ENCODE measurements around the gene CASTOR2.
A peak's percentile ranks its signal among the peaks of the same experiment; 100 is the strongest.
"Not testable (repeated sequence)": the region's sequence is repeated elsewhere in the genome, so short reads cannot be mapped to it uniquely, and the experiment has no call there.

CASTOR2 gene

GRCh38 chr7:75055830-75056772, 91.6 kb downstream of the CASTOR2 start:
- peaks cover 73% of the 10 kb centered on the region for H3K36me3 Mint-ChIP-seq
- no peak overlapping the region for H3K4me3 Mint-ChIP-seq
- no peak overlapping the region for H3K27ac Mint-ChIP-seq
- H3K9me3 Mint-ChIP-seq: no peaks in the 10 kb centered on the region
- no peaks in the 10 kb centered on the region for H3K27me3 Mint-ChIP-seq
- H3K4me1 Mint-ChIP-seq: no peaks in the 10 kb centered on the region
- no peak for ATAC-seq

- Mint-ChIP-seq H3K36me3 (peaks cover 74% of the 10 kb centered on the region), H3K4me1 (no peaks in the 10 kb centered on the region), H3K9me3 (no peaks in the 10 kb centered on the region), H3K27me3 (no peaks in the 10 kb centered on the region), H3K27ac (no peak overlapping the region), H3K4me3 (no peak overlapping the region)
- no peak for ATAC-seq
Observed at GRCh38 chr7:75058406-75058805, 93.9 kb downstream of the CASTOR2 start.

- H3K4me1 Mint-ChIP-seq: peaks cover 5% of the 10 kb centered on the region
- no peaks in the 10 kb centered on the region for H3K9me3 Mint-ChIP-seq
- no peak overlapping the region for H3K27ac Mint-ChIP-seq
- H3K27me3 Mint-ChIP-seq: no peaks in the 10 kb centered on the region
- H3K4me3 Mint-ChIP-seq: no peak overlapping the region
- ATAC-seq: no peak
- peaks cover 80% of the 10 kb centered on the region for H3K36me3 Mint-ChIP-seq
Observed at GRCh38 chr7:75064291-75064690, 99.8 kb downstream of the CASTOR2 start.

- H3K4me3 Mint-ChIP-seq: no peak overlapping the region
- H3K36me3 Mint-ChIP-seq: peaks cover 84% of the 10 kb centered on the region
- peaks cover 5% of the 10 kb centered on the region for H3K4me1 Mint-ChIP-seq
- ATAC-seq: no peak
- H3K27me3 Mint-ChIP-seq: no peaks in the 10 kb centered on the region
- H3K27ac Mint-ChIP-seq: no peak overlapping the region
- no peaks in the 10 kb centered on the region for H3K9me3 Mint-ChIP-seq
Observed at GRCh38 chr7:75064801-75065200, 100.3 kb downstream of the CASTOR2 start.

- H3K4me1 Mint-ChIP-seq: peaks cover 5% of the 10 kb centered on the region
- H3K27me3 Mint-ChIP-seq: no peaks in the 10 kb centered on the region
- no peak for ATAC-seq
- H3K4me3 Mint-ChIP-seq: no peak overlapping the region
- peaks cover 74% of the 10 kb centered on the region for H3K36me3 Mint-ChIP-seq
- no peaks in the 10 kb centered on the region for H3K9me3 Mint-ChIP-seq
- H3K27ac Mint-ChIP-seq: no peak overlapping the region
Observed at GRCh38 chr7:75066521-75066920, 102.0 kb downstream of the CASTOR2 start.

GRCh38 chr7:75072981-75073283, 108.4 kb downstream of the CASTOR2 start:
- H3K27ac Mint-ChIP-seq: peak overlapping the region; percentile 97
- no peak for ATAC-seq
- no peaks in the 10 kb centered on the region for H3K9me3 Mint-ChIP-seq
- peak overlapping the region; percentile 97 for H3K4me3 Mint-ChIP-seq
- no peaks in the 10 kb centered on the region for H3K27me3 Mint-ChIP-seq
- H3K4me1 Mint-ChIP-seq: peaks cover 6% of the 10 kb centered on the region
- H3K36me3 Mint-ChIP-seq: peaks cover 23% of the 10 kb centered on the region

- H3K9me3 Mint-ChIP-seq, ATAC-seq, H3K4me1 Mint-ChIP-seq, H3K27me3 Mint-ChIP-seq: not testable (repeated sequence)
- H3K36me3 Mint-ChIP-seq: peaks cover 11% of the 10 kb centered on the region
- peak overlapping the region; percentile 97 for H3K27ac Mint-ChIP-seq
- peak overlapping the region; percentile 97 for H3K4me3 Mint-ChIP-seq
Observed at GRCh38 chr7:75074262-75074641, 109.7 kb downstream of the CASTOR2 start.

Measured in stimulated activated memory B cell treated with anti-CD40 and anti-IgM and Interleukin-4, amounts not matched to agents 10 μg/mL and 1 μg/mL and 100 μg/mL, for 72 hours (primary cell).